Astrocyte of the cerebellum (primary cell): Measurements from ENCODE around the gene ALKBH2.

Experiments used
- DNase-seq: peaks from one replicate; pipeline ENCODE4 v3.0.0-alpha.2; 2011; ENCODE audit warnings: low read depth
- H3K4me3 ChIP-seq: 2 replicates; pipeline ENCODE4 v1.5.1; 2011; ENCODE audit warnings: mild to moderate bottlenecking, low read depth, low read length, moderate library complexity
- in situ Hi-C: cut with HindIII; loops from 2 replicates; pipeline ENCODE4 v1.10.0; 2017; ENCODE audit warnings: low sequenced_read_pairs
- TF ChIP-seq, protein P1 (sequence below): IDR thresholded peaks from 2 replicates; pipeline ENCODE4 v1.5.1; 2012; ENCODE audit warnings: low read length, low read depth, moderate library complexity, mild to moderate bottlenecking; ENCODE audit errors: missing control alignments

Gene ALKBH2

GRCh38 chr12:109102491-109102890 lies 9.2 kb upstream of the ALKBH2 start:
- no peak overlapping the region for H3K4me3 ChIP-seq
- in situ Hi-C loops: loop anchor here (25.0 kb wide), 1 partner anchor 285 kb away; no protein-coding TSS in a partner anchor
- TF ChIP-seq, protein P1, sequence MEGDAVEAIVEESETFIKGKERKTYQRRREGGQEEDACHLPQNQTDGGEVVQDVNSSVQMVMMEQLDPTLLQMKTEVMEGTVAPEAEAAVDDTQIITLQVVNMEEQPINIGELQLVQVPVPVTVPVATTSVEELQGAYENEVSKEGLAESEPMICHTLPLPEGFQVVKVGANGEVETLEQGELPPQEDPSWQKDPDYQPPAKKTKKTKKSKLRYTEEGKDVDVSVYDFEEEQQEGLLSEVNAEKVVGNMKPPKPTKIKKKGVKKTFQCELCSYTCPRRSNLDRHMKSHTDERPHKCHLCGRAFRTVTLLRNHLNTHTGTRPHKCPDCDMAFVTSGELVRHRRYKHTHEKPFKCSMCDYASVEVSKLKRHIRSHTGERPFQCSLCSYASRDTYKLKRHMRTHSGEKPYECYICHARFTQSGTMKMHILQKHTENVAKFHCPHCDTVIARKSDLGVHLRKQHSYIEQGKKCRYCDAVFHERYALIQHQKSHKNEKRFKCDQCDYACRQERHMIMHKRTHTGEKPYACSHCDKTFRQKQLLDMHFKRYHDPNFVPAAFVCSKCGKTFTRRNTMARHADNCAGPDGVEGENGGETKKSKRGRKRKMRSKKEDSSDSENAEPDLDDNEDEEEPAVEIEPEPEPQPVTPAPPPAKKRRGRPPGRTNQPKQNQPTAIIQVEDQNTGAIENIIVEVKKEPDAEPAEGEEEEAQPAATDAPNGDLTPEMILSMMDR: no peak
- DNase-seq: no peak

DNA sequence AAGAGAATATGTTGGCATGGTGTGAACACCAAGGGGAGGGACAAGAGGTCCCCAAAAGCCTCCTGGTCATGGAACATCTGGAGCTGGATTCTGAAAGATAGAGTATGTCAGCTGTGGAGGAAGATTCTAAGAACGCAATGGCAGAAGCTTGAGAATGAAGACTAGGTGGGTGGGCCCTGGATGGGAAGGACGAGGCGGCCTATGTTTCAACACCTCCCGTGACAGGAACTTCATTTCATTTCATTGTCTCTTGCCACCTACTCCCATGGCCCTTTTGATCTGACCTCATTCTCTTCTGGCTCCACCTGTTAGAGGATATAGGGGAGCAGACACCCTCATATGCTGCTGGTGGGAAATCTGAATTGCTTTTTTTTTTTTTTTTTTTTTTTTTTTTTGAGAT lies 7.5 kb upstream of the ALKBH2 start:
- in situ Hi-C loops: loop anchor here (25.0 kb wide), 1 partner anchor 287 kb away; no protein-coding TSS in a partner anchor
- H3K4me3 ChIP-seq: no peak overlapping the region
- TF ChIP-seq, protein P1: no peak
- no peak for DNase-seq

DNA sequence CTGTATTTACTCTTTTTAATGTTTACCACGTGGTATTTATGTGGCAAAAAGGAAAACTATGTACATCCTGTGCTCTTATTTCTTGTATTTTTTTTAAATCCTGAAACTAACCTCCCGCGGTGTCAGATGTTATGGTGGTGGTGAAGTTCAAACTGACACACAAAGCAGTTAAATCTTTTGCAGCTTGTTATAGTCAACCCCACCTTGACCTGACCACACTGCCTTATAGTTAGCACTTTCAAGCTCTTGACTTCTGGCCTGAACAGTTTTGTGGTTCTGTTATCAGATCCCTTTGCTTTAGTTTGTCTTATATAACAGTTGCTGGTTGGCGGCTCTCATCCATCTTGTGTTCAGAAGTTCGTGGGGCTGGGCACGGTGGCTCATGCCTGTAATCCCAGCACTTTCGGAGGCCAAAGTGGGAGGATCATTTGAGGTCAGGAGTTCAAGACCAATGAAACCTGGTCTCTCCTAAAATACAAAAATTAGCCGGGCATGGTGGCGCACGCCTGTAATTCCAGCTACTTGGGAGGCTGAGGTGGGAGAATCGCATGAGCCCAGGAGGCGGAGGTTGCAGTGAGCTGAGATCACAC lies 6.3 kb upstream of the ALKBH2 start:
- in situ Hi-C loops: loop anchor here (25.0 kb wide), 1 partner anchor 288 kb away; no protein-coding TSS in a partner anchor
- peak overlapping the region; percentile 75 for H3K4me3 ChIP-seq
- DNase-seq: no peak
- TF ChIP-seq, protein P1: no peak

GRCh38 chr12:109098651-109099050 lies 5.4 kb upstream of the ALKBH2 start:
- H3K4me3 ChIP-seq: peak overlapping the region; percentile 75
- TF ChIP-seq, protein P1: no peak
- no peak for DNase-seq
- in situ Hi-C loops: no loop called here

DNA sequence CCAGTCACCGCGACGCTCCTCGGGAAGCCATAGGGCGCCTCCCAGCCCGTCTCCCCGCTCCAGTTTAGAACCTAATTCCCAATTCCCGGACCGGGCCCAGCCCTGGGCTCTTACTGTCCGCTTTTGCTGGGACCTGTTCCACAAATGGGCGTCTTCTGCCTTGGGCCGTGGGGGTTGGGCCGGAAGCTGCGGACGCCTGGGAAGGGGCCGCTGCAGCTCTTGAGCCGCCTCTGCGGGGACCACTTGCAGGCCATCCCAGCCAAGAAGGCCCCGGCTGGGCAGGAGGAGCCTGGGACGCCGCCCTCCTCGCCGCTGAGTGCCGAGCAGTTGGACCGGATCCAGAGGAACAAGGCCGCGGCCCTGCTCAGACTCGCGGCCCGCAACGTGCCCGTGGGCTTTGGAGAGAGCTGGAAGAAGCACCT lies 4.9 kb upstream of the ALKBH2 start:
- in situ Hi-C loops: no loop called here
- TF ChIP-seq, protein P1: no peak
- H3K4me3 ChIP-seq: peak overlapping the region; percentile 75
- DNase-seq: no peak

GRCh38 chr12:109097435-109098182 lies 4.3 kb upstream of the ALKBH2 start, which contains the start of gene UNG:
Gene UNG (plus strand): TSS chr12:109097597. CDS start chr12:109097680, 83 bp downstream.
- peak within 1 kb of the TSS; percentile 75 for H3K4me3 ChIP-seq
- TF ChIP-seq, protein P1: no peak
- in situ Hi-C loops: no loop called here
- DNase-seq: peak; percentile 91
